CD4-positive, alpha-beta T cell treated with Interleukin-6 at 100 ng/mL for 8 hours (primary cell): ENCODE measurements around the gene ARHGEF9.
"Not testable (repeated sequence)": the region's sequence is repeated elsewhere in the genome, so short reads cannot be mapped to it uniquely, and the experiment has no call there.

Experiments
- DNase-seq: peaks from one replicate; pipeline ENCODE4 v3.0.0-alpha.2; 2020; ENCODE audit warnings: mixed read lengths, low spot score

The ARHGEF9 gene

DNA sequence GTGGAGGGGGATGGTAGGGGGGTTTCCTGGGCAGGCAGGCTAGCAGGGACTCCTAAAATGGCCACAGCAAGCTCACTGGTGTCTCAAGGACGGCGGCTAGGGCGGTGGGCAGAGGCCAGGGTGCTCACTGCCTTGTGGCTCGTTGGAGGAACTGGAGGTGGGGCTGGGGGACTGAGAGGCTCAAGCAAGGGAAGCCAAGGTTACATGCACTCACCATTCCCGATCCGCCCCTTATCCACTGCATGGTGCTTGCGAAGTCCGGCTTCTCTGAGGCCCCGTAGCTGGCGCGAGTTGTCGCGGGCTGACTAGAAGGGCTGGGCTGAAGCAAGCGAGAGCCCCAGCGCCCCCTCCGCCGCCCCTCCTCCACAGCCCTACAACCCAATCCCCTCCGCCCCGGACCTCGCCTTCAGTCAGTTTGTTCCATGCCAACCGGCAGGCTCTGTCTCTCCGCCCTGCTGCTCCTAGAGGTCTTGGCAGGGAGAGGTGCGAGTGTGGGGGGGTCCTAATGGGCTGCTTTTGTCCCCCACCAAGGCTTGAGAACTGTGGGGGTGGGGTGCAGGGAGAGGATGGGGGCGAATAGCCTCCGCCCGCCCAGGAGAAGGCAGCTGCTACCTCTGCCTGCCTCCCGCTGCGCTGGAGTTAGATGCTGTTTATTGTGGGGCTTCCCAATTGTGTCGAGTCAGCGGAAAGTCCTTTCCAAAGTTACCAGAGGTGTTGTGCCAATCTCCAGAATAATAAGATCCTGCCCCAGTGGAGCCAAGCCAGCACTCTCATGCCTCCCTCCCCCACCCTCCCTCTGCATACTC is at the start of gene ARHGEF9:
ARHGEF9 (minus strand) TSS at position 313 of the 806 bp plus-strand sequence; CDS start at position 244, 69 bp downstream.
- no peak for DNase-seq

GRCh38 chrX:63825446-63825845 is 40.4 kb upstream of the ARHGEF9 start:
- not testable (repeated sequence) for DNase-seq

- no peak for DNase-seq
Observed at GRCh38 chrX:63818156-63818555, 33.1 kb upstream of the ARHGEF9 start.

DNA sequence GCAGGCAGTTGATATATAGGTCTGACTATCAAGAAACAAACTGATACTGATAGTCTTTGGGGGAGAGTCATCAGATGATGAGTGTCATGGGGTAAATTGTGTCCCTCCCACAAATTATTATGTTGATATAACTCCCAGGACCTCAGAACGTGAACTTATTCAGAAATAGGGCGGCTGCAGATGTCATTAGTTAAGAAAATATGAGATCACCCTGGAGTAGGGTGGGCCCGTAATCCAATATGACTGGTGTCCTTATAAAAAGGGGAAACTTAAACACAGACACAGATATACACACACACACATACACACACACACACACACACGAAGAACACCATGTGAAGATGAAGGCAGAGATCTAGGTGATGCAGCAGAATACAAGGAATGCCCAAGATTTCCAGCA is 32.7 kb upstream of the ARHGEF9 start:
- DNase-seq = no peak

DNA sequence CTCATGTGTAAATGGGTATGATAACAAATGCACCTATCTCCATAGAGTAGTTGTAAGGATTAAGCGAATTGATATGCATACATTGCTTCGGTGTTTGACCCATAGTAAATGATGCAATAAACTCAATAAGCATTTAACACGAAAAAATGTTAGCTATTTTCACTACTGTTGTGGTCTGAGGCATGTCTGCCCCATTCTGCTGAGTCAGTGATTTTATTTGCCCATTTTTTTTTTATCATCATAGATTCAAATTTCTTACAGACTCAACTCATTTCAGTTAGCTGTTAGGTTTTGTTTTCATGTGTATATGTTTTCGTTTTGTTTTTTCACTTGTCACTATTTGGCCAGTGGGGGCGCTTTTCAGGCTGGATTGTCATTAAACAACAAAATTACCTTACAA is 27.8 kb upstream of the ARHGEF9 start:
- no peak for DNase-seq

DNA sequence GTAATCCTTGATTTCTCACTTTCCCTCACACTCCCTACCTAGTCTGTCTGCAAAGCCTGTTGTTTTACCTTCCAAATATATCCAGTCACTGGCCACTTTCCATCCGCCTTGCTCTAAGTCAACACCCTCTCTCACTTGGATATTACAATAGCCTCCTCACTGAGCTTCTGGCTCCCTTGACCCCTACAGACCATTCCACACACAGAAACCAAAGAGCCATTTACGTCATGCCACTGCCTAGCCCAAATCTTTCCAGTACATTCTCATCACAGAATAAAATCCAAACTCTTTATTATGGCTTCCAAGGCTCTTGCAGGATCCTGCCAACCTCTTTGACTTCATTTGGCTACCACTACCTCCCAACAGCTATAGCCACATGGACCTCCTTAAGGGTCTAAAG is 25.7 kb upstream of the ARHGEF9 start:
- no peak for DNase-seq

GRCh38 chrX:63809173-63809572 is 24.2 kb upstream of the ARHGEF9 start:
- DNase-seq = no peak

- DNase-seq = not testable (repeated sequence)
Observed at GRCh38 chrX:63795406-63795805, 10.4 kb upstream of the ARHGEF9 start.

DNA sequence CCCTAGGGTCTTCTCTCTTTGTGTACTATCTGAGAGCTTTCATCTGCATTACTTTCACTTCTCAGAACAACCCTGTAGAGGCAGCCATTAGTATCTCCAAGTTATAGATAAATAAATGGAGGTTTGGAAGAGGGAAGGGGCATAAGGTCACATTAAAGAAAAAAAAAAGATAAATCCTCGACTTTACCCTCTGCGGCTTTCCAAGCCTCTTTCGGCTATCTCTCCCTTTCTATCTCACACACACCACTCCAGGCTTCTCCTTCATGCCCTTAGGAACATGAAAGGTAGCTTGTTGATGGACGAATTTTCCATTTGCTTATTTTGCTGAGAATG is 660 bp upstream of the ARHGEF9 start:
- no peak for DNase-seq

DNA sequence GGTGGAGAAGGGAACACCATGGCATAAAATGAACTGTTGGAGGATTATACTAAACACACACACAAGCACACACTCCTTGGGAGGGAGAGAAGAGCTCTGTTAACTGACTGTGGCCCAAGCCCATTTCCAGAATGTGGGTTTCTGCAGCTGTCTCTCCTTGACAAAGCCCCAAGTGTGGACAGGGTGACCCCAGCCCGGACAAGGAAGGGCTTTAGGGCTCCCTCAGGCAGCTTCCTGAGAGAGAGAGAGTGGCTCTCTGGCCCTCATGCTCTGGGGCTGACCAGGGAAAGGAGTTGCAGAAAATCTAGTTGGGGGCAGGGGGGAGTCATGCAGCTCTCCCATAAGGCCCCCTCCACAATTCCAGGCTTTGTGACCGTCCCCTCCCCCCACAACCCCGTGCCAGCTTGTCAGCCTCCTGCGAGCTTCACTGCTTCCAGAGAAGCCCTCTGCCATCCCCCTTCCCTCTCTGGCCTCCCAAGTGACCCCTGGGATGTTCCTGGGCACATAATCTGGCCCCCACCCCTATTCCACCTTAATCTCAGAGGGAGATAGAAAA is 590 bp downstream of the ARHGEF9 start:
- DNase-seq = no peak

- DNase-seq = no peak
Observed at GRCh38 chrX:63782515-63782914, 2.5 kb downstream of the ARHGEF9 start.

DNA sequence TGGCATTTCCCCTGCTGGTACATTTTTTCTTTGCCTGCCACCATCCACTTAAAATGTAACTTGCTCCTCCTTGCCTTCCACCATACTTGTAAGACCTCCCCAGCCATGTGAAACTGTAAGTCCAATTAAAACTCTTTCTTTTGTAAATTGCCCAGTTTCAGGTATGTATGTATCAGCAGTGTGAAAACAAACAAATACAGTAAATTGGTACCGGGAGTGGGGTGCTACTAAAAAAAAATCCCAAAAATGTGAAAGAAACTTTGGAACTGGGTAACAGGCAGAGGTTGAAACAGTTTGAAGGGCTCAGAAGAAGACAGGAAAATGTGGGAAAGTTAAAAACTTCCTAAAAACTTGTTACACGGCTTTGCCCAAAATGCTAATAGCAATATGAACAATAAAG is 16.3 kb downstream of the ARHGEF9 start:
- no peak for DNase-seq

- DNase-seq = no peak
Observed at GRCh38 chrX:63765712-63766111, 19.3 kb downstream of the ARHGEF9 start.

DNA sequence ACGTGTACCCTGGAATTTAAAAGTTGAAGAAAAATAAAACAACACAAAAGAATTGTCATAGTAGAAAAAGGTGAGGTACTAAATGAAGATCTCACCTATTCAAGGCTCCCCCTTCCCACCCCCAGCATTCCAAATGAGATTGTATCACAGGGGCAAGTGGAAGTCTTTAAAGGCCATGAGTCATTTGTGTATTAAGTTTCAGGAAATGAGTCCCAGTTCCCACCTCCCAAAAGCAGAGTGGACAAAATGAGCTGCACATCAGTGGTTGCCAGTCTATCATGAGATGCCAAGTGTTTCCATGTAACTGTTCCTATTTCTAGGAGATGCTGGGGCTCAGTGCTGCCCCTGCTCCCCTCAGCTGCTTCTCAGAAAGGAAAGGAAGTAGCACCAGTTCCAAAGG is 20.1 kb downstream of the ARHGEF9 start:
- DNase-seq = no peak

- DNase-seq = no peak
Observed at GRCh38 chrX:63761639-63762038, 23.4 kb downstream of the ARHGEF9 start.

- no peak for DNase-seq
Observed at GRCh38 chrX:63758011-63758410, 27.0 kb downstream of the ARHGEF9 start.

GRCh38 chrX:63755892-63756291 is 29.1 kb downstream of the ARHGEF9 start:
- no peak for DNase-seq

DNA sequence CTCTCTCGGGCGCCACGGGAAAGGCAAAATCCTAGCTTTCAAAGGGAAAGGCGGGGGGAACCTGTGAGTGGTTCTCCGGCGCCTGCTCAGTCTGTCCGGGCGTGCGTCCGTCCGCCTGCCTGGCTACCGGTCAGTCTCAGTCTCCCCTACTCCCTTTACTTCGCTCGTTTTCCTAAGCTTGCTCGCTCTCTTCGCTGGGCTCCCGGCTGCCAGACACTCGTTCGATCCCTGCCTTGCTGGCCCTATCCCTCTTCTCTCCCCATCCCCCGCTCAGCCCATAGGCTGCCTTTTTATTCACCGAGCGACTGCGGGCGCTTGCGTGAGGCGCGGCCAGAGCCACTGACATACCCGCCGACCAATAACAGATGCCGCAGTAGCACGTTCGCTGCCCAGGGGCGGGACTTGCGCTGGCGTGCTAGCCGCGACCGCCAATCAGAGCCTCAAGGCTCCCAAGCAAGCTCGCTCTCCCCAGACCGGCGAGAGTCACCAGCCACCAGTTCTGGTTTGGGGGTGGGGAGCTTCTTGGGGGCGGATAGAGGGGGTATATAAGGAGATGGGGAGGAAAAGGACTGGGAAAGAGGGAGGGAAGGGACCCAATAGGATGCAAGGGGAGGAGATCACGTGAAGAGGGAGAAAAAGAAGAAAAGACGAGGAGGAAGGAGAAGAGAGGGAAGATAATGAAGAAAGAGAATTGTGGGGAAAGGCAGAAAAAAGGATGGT is 30.0 kb downstream of the ARHGEF9 start:
- peak; percentile 89 for DNase-seq

GRCh38 chrX:63754136-63754859 is 30.7 kb downstream of the ARHGEF9 start:
- peak; percentile 12 for DNase-seq

DNA sequence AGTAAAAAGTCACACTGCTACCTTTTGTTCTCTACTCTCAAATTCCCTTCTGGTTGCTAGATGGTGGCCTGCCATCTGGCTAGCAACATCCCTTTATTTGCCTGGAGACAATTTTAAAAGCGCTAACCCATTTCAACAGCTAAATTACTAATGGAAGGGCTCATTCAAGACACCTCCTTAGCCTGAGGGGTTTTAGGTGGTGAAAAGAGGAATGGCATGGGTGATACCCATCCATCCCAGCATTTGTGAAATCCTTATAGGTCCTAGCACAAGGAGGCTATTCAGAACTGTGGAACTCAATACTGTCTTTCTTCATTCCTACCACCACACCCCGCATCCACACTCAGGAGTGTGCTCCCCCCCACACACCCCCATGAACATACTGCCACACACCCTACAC is 33.5 kb downstream of the ARHGEF9 start:
- DNase-seq = no peak

DNA sequence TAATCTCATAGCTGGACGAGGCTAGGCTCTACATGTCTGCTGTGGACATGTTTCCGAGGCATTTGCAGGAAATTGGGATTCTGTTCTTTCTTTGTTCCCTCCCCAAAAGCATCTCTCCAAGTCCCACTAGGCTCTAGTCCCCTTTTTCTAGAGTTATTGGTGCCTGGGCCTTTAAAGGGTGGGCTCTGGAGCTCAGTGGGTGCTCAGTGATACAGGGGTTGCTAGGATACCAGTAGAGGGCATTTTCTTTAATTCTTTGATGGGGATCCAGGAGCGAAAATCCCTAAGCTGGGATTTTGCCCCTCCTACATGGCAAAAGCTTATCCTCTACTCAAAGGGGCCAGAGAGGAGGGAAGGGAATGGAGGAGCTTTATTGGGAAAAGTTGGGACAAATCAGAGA is 34.2 kb downstream of the ARHGEF9 start:
- no peak for DNase-seq

DNA sequence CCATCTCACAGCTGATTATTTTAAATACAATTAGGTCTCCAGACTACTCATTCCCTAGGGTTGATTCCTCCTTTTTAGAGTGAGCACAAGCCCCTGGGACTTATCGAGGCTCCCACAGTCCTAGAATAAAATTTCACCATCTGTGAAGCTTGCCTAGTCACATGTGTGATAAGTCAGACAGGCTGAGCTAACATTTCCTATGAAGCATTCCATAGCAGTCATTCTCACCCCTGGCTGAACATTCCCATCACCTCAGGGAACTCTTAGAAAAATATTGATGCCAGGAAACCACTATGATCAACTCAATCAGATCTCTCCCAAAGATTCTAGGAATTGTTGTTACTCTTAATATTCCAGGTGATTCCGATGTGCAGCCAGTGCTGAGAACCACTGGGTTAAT is 37.7 kb downstream of the ARHGEF9 start:
- DNase-seq = no peak

GRCh38 chrX:63746715-63747114 is 38.3 kb downstream of the ARHGEF9 start:
- no peak for DNase-seq
